Brain microvascular endothelial cell (primary cell): ENCODE results near the gene PALS1.
"Not testable (repeated sequence)": the region's sequence is repeated elsewhere in the genome, so short reads cannot be mapped to it uniquely, and the experiment has no call there.

Experiments used
- DNase-seq: peaks from one replicate; pipeline ENCODE4 v3.0.0-alpha.2; 2020
- H3K27ac ChIP-seq: fragments of 250-450 bp; sonication (Bioruptor Pico); 2 replicates; pipeline ENCODE4 v1.5.1; 2020; ENCODE audit warnings: mild to moderate bottlenecking, moderate library complexity
- H3K27me3 ChIP-seq: fragments of 250-450 bp; sonication (Bioruptor Pico); replicated peaks from 2 replicates; pipeline ENCODE4 v1.5.1; 2020; ENCODE audit warnings: mild to moderate bottlenecking
- H3K36me3 ChIP-seq: fragments of 250-450 bp; sonication (Bioruptor Pico); replicated peaks from 2 replicates; pipeline ENCODE4 v1.5.1; 2020; ENCODE audit warnings: mild to moderate bottlenecking
- H3K4me3 ChIP-seq: 2 replicates; pipeline ENCODE4 v1.5.1; 2011; ENCODE audit warnings: low read depth, mild to moderate bottlenecking, control low read depth, low read length, moderate library complexity
- CTCF ChIP-seq: IDR thresholded peaks from 2 replicates; pipeline ENCODE4 v1.5.1; 2011; ENCODE audit warnings: low read depth, mild to moderate bottlenecking, moderate library complexity, low read length, control low read depth, inconsistent platforms; ENCODE audit errors: missing control alignments
- in situ Hi-C: cut with HindIII; loops from 2 replicates; pipeline ENCODE4 v1.10.0; 2017; ENCODE audit warnings: low sequenced_read_pairs, low pct_ligation_motif_present

PALS1 gene

DNA sequence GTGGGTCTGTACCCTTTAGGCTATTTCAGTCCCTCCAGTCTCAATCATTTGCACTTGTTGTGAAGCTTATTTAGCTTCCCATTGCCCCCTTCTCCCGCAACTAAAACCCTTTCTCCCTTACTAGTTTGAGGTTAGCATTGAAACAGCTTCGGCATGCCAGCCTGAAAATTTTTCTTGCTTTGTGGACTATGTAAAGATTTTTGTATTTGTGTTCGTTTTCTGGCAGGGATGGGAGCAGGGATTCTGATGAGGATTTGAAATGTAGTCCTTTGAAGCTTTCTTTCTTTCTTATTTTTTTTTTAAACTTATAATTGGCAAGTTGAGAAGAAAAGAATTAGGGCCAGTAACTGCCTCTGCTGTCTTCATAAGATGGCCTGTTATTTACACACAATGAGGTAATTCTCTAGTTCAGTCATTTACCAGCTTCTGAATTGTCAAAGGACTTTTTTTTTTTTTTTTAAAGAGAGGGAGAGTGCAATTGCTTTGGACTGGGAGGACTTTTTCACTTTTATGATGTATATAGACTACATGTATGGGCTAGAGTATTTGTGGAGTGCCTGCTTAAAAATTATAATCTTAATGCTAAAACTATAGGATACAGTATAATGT is 29.0 kb downstream of the PALS1 start:
- H3K27ac ChIP-seq = peak overlapping the region; percentile 15
- in situ Hi-C loops = no loop called here
- TF ChIP-seq CTCF = no peak
- no peak overlapping the region for H3K4me3 ChIP-seq
- DNase-seq = no peak
- H3K36me3 ChIP-seq = no peaks in the 10 kb centered on the region
- H3K27me3 ChIP-seq = no peaks in the 10 kb centered on the region

GRCh38 chr14:67270933-67271332 is 29.7 kb downstream of the PALS1 start:
- no peak for TF ChIP-seq CTCF
- Histone ChIP-seq H3K27me3 (no peaks in the 10 kb centered on the region), H3K4me3 (no peak overlapping the region), H3K36me3 (no peaks in the 10 kb centered on the region), H3K27ac (no peak overlapping the region)
- in situ Hi-C loops = no loop called here
- no peak for DNase-seq

- H3K4me3 ChIP-seq, H3K27me3 ChIP-seq, H3K36me3 ChIP-seq, H3K27ac ChIP-seq, in situ Hi-C loops, DNase-seq: not testable (repeated sequence)
These were observed 32.0 kb downstream of the PALS1 start for GRCh38 chr14:67273281-67273680.

GRCh38 chr14:67276131-67276530 is 34.9 kb downstream of the PALS1 start:
- H3K27ac ChIP-seq = no peak overlapping the region
- DNase-seq = no peak
- no peak overlapping the region for H3K4me3 ChIP-seq
- no peaks in the 10 kb centered on the region for H3K27me3 ChIP-seq
- in situ Hi-C loops = loop anchor here (25.0 kb wide), 1 partner anchor 114 kb away; no protein-coding TSS in a partner anchor
- TF ChIP-seq CTCF = no peak
- H3K36me3 ChIP-seq = no peaks in the 10 kb centered on the region

GRCh38 chr14:67280506-67280905 is 39.3 kb downstream of the PALS1 start:
- Histone ChIP-seq H3K4me3 (no peak overlapping the region), H3K27ac (no peak overlapping the region), H3K36me3 (no peaks in the 10 kb centered on the region), H3K27me3 (no peaks in the 10 kb centered on the region)
- DNase-seq = no peak
- no peak for TF ChIP-seq CTCF
- in situ Hi-C loops = loop anchor here (25.0 kb wide), 1 partner anchor 118 kb away; no protein-coding TSS in a partner anchor

GRCh38 chr14:67285876-67286452 is 44.7 kb downstream of the PALS1 start:
- in situ Hi-C loops = loop anchor here (25.0 kb wide), 1 partner anchor 124 kb away; no protein-coding TSS in a partner anchor

More at GRCh38 chr14:67285876-67286452, 44.7 kb downstream of the PALS1 start:
- Histone ChIP-seq H3K27ac (no peak overlapping the region), H3K4me3 (no peak overlapping the region), H3K36me3 (no peaks in the 10 kb centered on the region), H3K27me3 (no peaks in the 10 kb centered on the region)
- peak; percentile 21 for TF ChIP-seq CTCF
- DNase-seq = no peak
